Endometrial microvascular endothelial cells (primary cell): ENCODE data around the gene NRCAM. TPM values are rescaled to one million over a fixed set of nuclear protein-coding genes. Genes with fewer than 3 reads are reported as not detected.
"Not testable (repeated sequence)": the region's sequence is repeated elsewhere in the genome, so short reads cannot be mapped to it uniquely, and the experiment has no call there.

Experiments used
- in situ Hi-C: cut with HindIII; loops from 2 replicates; pipeline ENCODE4 v1.10.0; 2017; ENCODE audit warnings: low sequenced_read_pairs, low pct_unique_long_range_greater_than_20kb; ENCODE audit errors: inconsistent ontology term
- total RNA-seq: library from RNA; depleted of rRNA; stranded (reverse); fragments of >200 nt; gene quantifications from one replicate; pipeline ENCODE4 v1.2.3, GENCODE V29; 2015; ENCODE audit errors: inconsistent ontology term

NRCAM gene
- total RNA-seq, 1 donor from 2014 or later, result 61.3 TPM

- in situ Hi-C loops, result no loop called here
Observed at GRCh38 chr7:108270385-108271015, 185.7 kb downstream of the NRCAM start.

DNA sequence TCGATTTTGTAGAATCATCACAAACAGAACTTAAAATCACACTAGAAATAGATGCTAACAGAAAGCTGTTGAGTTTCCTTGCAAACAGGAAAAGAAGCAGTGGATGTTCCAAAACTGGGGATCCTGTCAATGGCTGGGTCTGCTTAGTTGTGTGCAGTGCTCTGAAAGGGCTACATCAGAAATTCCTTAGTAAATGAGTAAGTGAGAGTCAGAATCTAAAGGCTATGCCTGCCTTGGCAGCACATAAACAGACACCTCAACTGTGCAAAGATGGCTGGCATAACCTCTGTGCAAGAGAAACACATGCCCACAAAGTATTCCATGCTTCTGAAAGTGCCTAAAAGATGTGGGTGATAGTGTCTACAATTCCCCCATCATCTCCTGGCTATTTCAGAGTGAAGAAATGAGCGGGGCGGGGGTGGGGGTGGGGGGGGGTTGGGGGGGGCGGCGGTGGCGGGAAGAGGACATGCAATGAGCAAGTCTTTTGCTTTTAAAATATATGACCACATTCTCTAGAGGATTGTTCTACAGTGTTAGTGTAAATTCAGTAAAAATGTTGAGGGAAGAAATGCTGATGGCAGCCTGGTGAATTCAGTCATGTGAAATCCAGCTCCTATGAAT, 187.9 kb downstream of the NRCAM start:
- in situ Hi-C loops, result no loop called here

GRCh38 chr7:108267615-108268014, 188.6 kb downstream of the NRCAM start:
- in situ Hi-C loops, result no loop called here

DNA sequence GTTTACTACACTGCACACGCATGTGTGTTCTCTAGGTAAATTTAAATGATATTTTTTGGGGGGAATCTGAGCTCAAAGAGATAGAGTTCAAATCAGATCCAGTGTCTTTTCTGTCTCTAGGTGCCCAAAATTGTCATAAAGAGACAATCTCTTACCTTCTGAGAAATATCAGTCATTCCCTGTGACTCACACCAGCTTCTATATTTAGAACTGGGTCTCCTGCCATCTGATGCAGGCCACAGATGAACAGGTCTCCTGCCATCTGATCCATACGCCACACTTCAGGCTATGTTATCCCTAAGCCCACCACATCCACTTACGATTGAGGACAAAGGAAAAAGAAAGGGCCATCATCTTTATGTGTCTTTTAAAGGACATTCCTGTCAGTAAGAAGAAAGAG, 189.7 kb downstream of the NRCAM start:
- in situ Hi-C loops, result no loop called here

DNA sequence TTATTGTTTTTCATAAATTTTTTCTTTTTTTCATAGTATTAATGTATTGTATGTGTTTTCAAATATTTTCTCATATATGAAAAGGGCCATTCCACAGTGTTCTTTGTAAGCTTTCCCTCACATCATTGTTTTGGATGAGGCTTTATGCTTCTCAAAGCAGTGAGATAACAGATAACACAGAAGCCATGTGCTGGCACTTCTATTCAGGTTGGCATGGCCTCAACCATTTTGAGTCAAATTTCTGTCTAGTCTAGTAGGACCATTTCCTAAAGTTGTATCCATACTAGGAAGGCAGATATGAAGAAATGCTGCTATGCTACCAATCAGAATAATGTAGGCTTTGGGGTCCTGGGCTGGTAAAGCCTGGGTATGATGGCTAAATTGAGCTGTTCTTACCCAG, 190.2 kb downstream of the NRCAM start:
- in situ Hi-C loops, result no loop called here

GRCh38 chr7:108265007-108265406, 191.2 kb downstream of the NRCAM start:
- in situ Hi-C loops, result no loop called here

GRCh38 chr7:108263425-108263824, 192.8 kb downstream of the NRCAM start:
- in situ Hi-C loops, result no loop called here

DNA sequence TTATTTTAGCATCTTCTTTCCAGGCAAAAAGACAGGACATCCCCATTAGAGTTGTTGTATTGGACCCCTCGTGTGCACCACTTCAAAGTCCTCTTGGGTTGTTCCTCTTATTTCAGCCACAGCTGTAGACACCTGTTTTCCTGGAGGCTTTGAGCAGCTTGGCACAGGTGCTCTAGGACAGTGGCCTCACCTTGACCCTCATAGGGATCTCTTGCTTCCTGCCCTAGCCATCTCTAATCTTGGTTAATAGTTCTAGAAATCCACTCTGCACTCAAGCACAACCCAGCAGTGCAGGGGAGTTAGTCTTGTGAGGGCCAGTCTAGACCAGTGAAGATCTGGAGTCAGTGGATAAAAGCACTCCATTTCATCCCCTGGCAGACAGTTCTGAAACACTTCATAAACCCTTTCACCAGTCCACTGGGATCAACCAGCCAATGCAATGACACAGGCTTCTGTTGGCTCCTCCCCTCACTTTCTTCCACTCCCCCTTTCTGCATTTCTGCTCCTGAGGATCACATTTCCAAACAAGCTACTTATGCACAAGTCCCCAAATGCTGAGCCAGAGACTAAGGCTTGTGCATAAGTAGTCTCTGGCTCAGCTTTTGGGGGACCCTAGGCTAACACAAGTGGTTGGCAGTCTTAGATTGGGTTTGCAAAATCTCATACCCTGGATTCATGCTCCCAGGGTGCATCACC, 194.5 kb downstream of the NRCAM start:
- in situ Hi-C loops, result no loop called here

GRCh38 chr7:108259447-108259846, 196.8 kb downstream of the NRCAM start:
- in situ Hi-C loops, result not testable (repeated sequence)

- in situ Hi-C loops, result no loop called here
Observed at GRCh38 chr7:108257954-108258353, 198.3 kb downstream of the NRCAM start.

DNA sequence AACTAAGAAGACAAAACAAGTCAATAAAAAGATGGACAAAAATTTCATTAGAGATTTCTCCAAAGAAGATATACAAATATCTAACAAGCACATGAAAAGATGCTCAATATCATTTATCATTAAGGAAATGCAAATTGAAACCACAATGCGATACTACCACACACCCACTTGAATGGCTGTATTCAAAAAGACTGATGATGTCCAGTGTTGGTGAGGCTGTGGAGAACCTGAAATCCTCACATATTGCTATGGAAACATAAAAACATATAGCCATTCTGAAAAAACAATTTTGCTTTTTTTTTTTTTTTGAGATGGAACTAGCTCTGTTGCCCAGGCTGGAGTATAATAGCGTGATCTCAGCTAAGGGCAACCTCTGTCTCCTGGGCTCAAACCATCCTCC, 202.0 kb downstream of the NRCAM start:
- in situ Hi-C loops, result no loop called here

- in situ Hi-C loops, result no loop called here
Observed at GRCh38 chr7:108253275-108254044, 202.8 kb downstream of the NRCAM start.

DNA sequence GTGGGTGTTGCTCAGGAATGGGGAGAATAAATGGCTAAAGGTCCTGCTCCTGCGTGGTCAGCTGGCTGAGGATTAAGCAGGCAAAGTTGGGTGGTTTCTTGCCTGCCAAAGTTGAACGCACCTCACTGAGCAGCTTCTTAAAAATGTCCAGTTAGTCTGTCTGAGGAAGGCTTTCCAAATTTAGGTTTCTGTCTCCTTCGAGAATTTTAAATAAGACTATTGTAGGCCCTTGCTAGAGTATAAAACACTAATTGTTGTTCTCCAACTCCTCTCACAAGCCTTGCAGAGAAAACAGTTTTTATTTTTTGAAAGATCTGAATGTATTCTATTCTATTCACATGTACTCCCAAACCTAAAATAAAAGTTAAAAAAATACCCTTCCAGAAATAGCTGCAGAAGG, 204.1 kb downstream of the NRCAM start:
- in situ Hi-C loops, result no loop called here

GRCh38 chr7:108251700-108252099, 204.5 kb downstream of the NRCAM start:
- in situ Hi-C loops, result no loop called here

DNA sequence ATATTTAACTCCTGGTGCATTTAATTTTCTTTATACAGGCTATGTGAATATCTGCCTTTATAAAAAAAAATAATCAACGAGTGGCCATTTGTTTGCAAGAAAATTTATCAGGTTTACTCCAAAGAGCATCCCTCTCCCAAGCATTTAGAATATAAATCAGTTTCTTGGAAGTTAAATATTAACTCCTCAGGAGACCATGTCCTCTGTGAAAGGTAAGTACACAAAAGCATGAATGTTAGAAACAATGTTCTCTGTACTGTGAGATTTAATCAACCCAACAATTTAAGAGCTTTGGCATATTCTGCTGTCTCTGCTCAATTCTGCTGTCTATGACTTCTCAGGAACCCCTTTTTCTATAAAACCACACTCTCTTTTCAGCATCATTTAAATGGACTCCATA, 206.8 kb downstream of the NRCAM start:
- in situ Hi-C loops, result no loop called here

GRCh38 chr7:108248821-108249220, 207.4 kb downstream of the NRCAM start:
- in situ Hi-C loops, result no loop called here

DNA sequence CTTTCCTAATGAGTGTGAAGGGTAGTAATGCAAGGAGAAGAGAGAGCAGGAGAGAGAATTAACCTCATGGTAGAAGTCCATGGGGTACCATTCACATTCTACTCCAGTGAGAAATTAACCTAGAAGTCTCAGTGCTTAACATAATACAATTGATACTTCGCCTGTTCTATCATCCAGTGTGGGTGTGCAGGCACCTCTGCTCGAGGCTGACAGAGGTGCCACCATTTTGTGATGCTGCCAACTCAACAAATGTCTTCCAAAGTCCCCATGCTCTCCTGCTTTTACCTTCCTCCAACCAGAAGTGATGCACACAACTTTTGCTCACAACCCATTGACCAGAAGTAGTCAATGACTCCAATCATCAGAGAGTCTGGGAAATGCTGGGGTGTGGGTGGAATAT, 207.8 kb downstream of the NRCAM start:
- in situ Hi-C loops, result no loop called here

DNA sequence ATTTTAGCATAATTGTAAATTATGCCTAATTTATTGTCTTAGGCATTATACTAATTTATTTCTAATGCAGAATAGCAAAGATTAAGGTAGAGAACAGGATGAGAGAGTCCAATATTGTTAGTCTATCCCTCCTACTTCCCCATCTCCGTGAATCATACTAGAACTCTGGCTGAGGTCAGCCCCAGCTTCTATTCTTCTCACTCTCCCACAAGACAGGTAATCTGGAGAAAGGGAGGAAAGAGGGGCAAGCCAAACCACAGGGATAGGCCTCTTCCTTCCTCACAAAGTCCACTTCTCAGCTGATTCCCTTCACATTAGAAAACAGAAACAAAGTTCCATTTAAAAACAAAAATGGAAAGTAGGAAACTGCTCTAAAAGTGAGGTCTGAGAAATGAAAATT, 208.6 kb downstream of the NRCAM start:
- in situ Hi-C loops, result no loop called here

- in situ Hi-C loops, result no loop called here
Observed at GRCh38 chr7:108246227-108246837, 209.9 kb downstream of the NRCAM start.
